HG02642 (cell line): ENCODE data around the gene RTP2.
A peak's percentile ranks its signal among the peaks of the same experiment; 100 is the strongest.

ENCODE experiments used
- ATAC-seq: cut with Tn5 transposase; IDR thresholded peaks from one replicate; pipeline ENCODE4 v1.9.1; 2021; ENCODE audit warnings: mild to moderate bottlenecking; ENCODE audit not compliant: unreplicated experiment, poor library complexity

The RTP2 gene

DNA sequence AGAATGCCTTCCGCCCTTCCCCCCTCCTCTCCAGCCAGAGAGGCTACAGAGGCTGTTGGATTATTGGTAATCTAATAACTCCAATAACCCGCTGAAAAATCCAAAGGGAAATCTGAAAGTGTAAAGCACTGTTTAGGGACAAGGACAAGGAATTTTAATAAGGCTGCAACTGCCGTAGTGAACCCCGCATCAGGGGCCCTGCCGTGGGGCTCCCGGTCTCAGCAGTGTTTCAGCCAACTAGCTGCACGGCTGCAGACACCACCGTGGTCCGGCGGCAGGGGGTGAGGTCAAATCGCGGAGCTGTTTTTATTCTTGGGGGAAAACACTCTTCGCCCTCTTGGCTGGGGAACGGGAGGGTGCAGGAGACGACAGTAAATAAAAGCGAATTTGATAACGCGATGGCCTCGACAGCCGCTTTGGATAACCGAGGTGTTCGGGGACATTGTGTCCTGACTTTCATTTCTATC is 36.8 kb upstream of the RTP2 start:
- ATAC-seq = no peak

DNA sequence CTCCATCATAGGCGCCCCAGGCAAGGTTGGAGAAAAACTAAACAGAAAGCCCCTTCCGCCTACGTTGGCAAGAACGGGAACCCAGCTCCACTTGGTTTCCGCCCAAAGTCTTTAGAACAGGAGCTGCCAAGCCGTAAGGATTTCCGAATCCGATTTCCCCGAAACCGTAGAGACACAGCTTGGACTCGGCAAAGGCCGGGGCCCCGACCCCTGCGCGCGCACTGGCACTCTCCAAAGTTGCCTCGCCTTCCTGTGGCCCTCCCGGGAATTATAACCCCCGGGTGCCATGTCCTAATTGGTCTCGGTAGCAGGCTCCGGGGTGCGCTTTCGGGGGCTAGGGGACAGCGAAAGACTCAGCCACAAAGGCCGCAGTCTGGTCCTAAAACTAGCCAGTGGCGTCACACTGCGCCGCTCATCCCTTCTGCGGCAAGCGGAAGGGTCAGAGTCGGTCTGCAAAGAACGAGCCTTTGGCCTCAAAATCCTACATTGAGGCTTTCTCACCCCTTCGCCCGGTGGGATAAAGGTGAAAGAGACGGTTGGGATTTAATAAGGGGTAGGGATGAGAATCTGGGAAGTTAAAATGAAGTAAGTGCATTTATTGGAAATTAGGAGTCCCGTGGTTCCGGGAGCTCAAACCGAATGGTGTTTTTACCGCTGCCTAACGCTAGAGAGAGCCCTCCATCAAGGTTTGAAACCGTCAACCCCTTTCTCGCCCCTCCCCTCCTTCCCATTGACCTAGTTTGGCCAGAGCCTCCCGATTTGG is 36.2 kb upstream of the RTP2 start:
- peak; percentile 69 for ATAC-seq

DNA sequence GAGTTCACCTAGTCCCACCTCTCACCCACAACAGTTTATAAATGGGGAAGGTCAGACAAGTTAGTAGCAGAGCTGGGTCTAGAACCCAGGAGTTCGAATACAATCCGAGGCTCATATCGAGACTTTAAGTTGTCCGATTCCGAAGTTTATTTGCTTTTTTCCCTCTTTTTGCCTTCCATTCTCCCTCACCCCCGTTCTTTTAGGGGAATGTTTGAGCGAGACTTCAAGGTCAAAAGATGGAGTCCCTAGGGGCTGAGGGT is 35.6 kb upstream of the RTP2 start:
- no peak for ATAC-seq

DNA sequence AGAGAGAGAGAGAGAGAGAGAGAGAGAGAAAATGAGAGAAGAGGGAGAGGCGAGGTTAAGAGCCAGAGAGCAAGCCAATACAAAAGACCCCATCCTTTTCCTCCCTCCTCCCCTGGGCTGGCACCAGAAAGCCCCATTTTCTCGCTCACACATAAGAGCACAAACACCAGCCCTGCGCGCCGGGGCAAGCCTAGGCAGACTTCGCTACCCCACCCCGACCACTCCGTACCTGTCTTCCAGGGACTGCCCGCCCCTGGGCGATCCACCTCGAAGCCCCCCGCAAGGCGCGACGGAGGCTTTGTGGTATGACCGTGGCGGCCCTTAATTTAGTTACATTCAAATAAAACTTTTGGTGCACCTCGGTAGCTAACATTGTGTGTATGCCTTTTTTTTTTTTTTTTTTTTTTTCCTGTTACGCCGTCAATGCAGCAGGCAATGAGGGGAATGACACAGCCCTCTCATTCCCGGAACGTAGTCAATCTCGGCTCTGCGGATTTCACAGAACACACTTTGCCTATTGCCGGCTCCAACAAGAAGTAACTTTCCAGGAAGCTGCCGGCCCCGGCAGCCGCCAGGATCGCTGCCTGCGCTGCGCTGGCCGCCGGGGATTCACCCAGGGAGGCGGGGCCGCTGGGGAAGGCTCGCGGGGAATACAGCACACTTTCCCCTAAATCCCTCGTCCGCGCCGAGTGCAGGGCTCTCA is 35.2 kb upstream of the RTP2 start:
- ATAC-seq = no peak

DNA sequence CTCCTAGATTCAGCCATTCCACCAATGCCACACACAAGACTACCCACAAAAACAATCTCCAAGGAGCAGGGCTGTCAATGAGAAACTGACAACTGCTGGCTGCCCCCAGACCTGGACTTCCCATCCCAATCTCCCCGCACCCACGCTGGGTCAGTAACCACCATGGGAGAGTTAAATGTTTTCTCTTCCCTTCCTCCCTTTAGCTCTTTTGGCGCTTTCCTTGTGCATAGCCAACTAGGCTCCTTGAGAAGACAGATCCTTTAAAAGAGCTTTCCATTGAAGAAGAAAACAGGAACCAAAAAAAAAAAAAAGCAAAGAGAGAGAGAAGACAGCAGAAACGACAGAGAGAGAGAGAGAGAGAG is 34.6 kb upstream of the RTP2 start:
- ATAC-seq = no peak

DNA sequence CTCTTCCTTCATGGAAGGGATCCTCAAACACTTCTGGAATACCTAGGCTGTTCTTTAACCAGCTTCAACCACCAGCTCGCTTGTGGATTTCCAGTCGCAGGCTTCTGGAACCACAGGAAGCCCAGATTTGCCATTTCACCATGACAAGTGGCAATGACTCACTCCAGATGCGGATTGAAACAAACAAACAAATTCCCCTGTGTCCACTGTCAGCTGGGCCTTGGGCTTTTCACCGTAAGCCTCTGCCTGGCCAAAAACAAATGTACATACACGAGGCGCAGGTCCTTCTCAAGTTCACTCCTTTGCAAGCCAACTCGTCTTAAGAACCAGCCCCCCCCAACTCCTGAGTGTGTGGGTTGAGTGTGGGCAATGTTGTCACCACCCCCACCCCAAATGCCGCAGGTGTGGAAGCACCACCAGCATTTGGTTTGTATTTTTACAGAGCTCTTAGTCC is 34.1 kb upstream of the RTP2 start:
- ATAC-seq = no peak

DNA sequence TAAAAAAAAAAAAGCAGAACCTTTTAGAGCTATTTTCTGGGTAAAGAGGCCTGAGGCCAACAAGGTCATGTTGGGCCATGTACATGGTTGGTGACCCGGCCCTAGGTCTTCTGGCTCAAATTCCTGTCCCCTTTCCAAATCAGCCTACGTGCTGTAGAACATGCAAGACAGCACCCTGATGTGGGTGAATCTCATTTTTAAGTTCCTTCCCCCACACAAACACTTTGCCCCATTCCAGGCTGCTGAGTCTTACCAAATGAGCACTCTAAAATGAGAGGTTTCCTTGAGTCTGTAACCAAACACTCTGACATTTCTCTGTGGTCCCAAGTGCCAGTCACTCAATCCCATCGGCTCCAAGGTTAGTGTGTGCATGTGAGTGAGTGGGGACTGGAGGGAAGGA is 33.5 kb upstream of the RTP2 start:
- no peak for ATAC-seq

DNA sequence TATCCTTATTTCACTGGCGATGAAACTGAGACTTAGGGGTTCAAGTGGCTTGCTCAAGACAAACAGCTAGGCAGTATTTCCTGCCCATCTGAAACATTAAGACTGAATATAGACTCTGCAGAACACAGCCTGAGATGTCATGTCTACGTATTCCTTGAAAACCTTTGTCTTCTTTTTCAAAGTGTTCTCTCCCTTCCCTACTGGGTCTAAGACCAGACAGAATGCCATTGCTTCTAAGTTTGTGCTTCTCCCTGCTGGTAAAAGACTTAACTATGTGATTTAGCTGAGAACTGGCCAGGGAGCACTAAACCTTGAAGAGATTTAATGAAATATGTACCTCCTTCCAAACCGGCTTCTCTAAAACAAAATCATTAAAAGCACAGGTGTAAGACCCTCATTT is 33.0 kb upstream of the RTP2 start:
- no peak for ATAC-seq

DNA sequence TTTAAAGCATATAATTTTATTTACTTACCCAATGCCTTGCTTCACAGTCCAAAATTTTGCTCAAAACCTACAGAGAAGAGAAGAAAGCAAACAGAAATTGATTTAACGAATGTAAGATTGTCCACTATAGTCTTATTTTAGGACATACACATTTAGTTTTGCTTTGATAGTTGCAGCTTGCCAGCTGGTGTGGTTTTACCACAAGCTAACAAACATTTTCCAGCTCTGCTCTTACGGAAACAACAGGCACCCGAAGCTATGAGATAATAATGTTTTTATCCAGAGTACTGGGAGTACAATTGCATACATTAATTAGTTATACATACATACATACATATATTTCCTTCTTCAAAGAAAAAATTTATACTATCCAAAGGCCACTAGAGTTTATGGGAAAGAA is 32.5 kb upstream of the RTP2 start:
- no peak for ATAC-seq

DNA sequence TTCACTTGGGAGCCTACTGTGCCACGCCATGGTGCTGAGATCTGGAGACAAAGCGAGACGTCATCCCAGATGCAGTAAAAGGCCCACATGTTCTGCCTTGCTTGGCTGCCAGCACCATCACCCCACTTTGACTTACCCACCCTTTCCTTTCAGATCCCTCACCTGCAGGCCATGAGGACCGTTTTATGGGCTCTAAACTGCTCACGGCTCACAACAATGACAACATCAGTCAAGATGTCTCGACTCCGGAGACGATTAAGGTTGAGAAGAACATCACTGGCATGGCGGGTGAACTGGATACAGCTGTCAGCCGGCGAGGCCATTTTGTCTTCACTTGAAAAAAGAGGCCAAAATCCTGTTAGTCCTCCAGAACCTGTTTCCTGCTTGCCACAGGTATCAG is 31.0 kb upstream of the RTP2 start:
- ATAC-seq = no peak

DNA sequence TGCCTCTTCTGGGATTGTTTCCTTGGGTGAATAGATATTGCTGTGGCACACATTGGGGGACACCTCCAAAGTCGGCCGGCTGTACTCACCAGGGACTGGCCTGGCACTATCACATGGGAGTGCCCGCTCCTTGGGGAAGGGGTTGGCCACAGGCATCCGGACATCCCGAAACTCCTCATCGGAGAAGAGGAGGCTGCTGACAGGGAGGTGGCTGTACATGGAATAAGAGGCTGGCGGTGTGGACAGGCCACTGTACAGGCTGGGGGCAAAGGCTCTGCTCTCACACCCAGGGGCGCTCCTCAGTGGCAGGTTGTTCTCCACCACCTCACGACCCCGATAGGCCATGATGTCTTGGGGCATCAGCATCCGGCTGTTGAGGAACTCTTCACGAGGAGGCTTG is 27.2 kb upstream of the RTP2 start:
- ATAC-seq = no peak

DNA sequence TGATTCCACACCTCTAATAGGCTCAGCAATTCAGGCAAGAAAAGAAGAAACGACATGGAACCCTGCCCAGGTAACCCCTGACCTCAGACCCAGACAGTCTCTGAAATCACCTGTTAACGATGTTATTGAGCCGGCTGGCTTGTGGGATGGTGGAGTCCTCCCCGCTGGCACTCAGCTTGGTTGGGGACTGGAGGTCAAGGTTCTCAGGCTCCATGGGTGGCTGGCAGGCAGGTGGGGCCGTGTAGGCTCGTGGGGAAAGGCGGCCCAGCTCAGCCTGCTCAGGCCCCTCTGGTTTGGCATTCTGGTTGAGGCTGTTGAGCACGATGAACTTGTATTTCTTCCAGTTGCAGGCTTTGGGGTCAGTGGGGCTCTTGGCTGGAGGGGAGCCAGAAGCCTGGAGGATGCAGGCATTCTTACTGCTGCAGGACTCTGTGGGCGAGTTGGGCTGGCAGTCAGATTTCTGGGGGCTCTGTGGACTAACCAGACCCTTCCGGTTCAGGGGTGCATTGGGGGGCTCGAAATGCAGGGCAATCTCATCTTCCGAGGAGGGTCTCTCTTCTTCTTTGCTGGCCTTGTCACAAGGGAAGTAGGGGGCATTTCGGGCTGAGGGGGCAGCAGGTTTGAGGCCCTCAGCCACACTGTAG is 26.7 kb upstream of the RTP2 start:
- no peak for ATAC-seq

DNA sequence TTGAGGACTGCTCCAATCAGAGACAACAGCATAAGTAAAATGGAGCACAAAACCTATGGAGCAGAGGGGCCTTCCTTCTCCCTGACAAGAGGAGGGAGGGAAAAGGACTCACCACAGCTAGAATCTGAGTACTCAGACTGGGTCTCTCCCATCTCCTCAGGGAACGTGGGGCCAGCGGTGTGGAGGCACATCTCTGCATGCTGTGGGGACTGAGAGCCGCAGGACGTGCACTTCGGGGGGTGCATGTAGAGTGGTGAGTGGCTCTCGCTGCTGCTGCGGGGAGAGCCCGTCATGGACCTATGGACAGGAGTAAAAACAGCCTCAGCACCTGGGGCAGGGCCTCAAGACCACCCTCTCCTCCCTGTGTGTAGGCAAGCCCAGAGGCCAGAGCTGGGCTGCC is 25.9 kb upstream of the RTP2 start:
- ATAC-seq = no peak

DNA sequence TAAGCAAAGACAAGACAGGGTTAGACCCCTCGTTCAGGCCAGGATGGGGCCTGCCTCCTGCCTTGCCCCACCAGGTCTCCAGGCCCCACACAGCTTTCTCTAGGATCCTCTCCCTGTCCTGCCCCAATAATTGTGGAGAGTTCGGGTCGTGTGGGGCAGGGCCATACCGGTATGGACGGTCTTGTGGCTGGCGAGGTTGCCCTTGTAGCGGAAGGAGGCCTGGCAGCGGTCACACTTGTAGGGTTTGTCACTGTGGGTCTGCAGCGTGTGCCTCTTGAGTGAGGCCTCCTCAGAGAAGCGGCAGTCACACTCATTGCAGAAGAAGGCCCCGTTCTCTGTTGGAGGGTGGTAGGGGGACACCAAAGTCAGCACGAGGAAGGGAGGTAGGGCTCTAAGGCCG is 24.2 kb upstream of the RTP2 start:
- ATAC-seq = no peak

DNA sequence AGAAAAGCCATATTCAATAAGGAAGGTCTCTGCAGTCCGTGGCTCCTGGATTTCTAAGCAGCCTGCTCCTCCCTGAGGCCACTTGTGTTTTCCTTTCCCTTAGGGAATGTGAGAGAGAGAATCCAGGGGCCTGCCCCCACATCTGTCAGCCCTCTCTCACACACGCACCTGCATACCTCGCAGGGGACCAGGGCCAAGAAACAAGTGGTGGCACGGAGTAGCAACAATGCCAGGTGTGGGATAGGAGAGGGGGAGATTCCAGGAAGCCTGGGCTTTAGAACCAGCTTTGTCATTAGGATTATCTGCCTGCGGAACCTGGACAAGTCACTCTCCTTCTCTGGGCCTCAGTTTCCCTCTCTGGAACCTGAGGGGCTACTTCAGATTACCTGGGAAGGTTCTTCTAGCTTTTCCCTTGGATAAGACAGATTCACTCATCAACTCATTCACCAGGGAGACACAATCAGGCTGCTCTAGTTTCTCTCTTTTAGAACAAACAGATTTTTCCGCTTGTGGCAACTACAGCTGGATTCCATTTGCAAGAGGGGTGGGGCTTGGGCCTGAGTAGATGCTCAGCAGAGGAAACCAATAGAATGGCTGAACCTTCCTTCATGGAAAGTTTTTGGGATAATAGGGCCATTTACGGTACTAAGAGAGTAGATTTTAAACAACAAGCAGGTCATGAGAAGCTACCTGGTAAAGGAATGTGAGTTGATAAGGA is 23.5 kb upstream of the RTP2 start:
- no peak for ATAC-seq

DNA sequence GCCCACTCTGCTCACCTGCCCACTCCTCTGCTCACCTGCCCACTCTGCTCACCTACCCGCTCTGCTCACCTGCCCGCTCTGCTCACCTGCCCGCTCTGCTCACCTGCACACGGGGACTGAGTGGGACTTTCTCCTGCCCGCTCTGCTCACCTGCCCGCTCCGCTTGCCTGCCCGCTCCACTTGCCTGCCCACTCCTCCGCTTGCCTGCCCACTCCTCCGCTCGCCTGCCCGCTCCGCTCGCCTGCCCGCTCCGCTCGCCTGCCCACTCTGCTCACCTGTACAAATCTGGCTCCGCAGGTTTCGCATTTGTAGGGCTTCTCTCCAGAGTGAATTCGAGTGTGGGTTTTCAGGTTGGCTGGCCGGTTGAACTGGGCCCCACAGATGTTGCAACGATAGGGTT is 22.9 kb upstream of the RTP2 start:
- ATAC-seq = no peak

DNA sequence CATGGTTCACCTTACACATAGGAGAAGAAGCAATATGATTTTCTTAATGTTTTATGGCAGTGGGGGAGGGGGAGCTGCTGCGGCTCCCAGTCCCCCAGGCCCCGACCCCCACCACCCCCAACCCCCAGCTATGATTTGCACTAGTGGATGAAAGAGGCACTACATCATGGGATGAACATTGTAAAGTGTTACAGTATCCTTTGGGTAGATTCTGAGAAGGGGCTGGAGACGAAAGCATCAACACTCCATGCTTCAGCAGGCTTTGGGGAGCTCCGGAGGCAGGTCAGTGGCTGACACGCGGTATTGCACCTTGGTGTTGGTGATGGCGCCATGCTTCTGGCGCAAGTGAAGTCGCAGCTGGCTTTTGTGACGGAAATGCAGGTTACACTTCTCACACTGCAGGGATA is 19.9 kb upstream of the RTP2 start:
- no peak for ATAC-seq

DNA sequence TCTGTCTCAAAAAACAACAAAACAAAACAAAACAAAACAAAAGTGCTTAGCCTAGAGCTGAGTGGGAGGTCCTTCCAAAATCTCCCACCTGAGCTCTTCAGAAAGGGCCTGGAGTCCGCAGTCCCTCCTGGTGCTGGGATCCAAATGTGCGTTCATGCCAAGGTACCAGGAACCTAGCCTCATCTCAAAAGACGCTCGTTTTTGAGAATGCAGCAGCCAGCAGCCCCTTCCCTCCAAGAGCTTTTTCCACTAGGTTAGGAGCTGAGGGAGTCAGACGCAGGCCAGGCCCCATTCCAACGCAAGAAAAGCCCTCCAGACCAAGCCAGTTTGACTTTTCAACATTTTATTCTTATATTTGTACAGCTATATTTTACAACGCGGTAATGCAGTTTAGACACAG is 18.7 kb upstream of the RTP2 start:
- no peak for ATAC-seq

DNA sequence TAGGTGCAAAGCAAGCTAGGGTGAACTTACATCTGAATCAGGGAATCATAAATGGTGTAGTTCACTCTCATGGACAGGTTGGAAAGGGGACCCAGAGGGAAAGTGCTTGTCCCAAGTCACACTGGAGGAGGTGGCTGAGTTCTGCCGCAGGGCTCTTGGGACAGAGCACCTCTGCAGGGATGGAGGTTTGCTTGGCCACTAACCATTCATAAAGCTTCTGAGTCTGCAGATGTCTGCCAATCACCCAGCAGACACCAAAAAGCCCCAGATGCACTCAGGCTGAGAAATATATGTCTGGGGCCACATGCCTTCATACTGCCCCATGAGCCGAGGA is 17.9 kb upstream of the RTP2 start:
- no peak for ATAC-seq

DNA sequence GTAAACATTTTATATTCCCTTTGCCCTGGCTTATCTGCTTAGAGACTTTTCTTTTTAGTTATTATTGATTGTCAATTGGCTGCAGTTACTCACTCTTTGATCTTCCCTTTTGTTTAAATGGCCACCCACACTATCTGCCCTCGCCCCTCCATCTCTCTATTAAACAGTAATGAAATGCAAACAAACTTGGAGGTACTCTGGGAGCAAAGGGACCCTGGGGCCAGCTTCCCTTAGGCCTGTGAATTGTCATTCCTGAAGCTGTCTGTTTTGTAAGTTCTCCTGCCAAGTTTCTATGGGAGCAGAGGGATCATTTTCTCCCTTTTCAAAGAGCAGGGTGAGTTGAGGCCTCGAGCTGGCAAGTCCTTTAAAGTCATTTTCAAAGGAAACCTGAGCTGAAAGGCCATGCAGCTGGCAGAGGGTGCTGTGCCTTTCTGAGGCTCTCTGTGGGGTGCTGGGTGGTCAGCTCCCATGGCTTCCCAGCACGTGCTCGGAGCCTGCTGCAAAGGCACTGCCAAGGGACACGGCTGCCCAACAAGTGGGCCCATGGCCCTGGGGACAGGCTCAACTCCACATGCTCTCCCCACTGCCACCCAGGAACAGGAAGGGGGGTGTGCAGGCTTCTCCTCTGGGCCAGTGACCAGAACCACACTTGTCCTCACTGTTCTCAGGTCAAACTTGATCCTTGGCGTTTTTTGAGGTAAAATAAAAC is 17.4 kb upstream of the RTP2 start:
- ATAC-seq = no peak

DNA sequence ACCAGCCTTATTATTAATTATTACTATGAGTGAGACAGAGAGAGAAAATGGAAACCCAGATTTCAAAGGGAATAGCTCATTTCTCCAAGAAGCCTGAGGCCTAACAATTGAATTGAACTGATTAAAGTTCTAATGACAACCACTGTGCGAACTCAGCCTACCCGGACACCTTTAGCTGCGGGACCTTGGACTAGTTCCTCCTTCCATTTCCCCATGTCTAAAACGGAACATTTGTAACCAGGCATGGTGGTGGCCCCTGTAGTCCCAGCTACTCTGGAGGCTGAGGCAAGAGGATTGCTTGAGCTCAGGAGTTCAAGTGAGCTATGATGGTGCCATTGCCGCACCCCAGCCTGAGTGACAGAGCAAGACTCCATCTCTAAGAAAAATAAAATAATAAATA is 16.4 kb upstream of the RTP2 start:
- ATAC-seq = no peak
